ENCODE measurements around the gene SCGB3A1.

DNA sequence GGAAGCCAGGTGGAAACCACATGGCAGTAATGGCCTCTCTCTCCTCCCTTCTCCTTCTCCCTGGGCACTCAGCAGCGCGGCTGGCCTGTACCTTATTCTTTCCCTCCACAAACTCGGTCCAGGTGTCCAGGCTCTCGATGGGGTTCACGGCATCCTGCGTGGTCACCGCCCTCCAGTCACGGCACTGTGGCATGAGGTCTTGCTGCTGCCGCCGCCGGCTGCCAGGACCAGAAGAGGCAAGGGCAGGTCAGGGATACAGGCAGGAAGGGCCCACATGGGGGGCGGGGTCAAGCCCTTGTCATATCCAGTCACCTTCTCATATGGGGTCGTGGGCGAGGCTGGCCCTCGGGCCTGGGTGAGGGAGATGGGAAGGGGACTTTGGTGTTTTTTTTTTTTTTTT lies 32.5 kb upstream of the SCGB3A1 start:
- TF ChIP-seq, protein P1, sequence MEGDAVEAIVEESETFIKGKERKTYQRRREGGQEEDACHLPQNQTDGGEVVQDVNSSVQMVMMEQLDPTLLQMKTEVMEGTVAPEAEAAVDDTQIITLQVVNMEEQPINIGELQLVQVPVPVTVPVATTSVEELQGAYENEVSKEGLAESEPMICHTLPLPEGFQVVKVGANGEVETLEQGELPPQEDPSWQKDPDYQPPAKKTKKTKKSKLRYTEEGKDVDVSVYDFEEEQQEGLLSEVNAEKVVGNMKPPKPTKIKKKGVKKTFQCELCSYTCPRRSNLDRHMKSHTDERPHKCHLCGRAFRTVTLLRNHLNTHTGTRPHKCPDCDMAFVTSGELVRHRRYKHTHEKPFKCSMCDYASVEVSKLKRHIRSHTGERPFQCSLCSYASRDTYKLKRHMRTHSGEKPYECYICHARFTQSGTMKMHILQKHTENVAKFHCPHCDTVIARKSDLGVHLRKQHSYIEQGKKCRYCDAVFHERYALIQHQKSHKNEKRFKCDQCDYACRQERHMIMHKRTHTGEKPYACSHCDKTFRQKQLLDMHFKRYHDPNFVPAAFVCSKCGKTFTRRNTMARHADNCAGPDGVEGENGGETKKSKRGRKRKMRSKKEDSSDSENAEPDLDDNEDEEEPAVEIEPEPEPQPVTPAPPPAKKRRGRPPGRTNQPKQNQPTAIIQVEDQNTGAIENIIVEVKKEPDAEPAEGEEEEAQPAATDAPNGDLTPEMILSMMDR (conservative IDR thresholded peaks at IDR 0.05 in 1 of 2, IDR thresholded peaks at IDR 0.05 in 1 of 2; ENCODE audit: extremely low read depth in 1 of 2, insufficient read depth in 1 of 2, low read depth in 1 of 2, low read length in 2 of 2): no peak
- TF ChIP-seq EZH2 (IDR thresholded peaks at IDR 0.05; ENCODE audit: borderline replicate concordance, low read length): no peak

All from mammary epithelial cell (primary cell).